ENCODE results near the gene TMOD2.
A peak's percentile ranks its signal among the peaks of the same experiment; 100 is the strongest.

The TMOD2 gene

GRCh38 chr15:51803965-51804364 is 52.6 kb downstream of the TMOD2 start:
- Mint-ChIP-seq H3K27me3 (no peaks in the 10 kb centered on the region), H3K4me3 (no peak overlapping the region), H3K4me1 (ENCODE audit: low read depth) (no peaks in the 10 kb centered on the region), H3K27ac (no peak overlapping the region), H3K36me3 (ENCODE audit: low read depth) (peaks cover 17% of the 10 kb centered on the region), H3K9me3 (no peaks in the 10 kb centered on the region)

GRCh38 chr15:51806123-51806522 is 54.7 kb downstream of the TMOD2 start:
- Mint-ChIP-seq H3K9me3 (no peaks in the 10 kb centered on the region), H3K27ac (no peak overlapping the region), H3K4me3 (no peak overlapping the region), H3K27me3 (no peaks in the 10 kb centered on the region), H3K4me1 (ENCODE audit: low read depth) (no peaks in the 10 kb centered on the region), H3K36me3 (ENCODE audit: low read depth) (peaks cover 14% of the 10 kb centered on the region)

GRCh38 chr15:51809457-51809856 is 58.1 kb downstream of the TMOD2 start:
- Mint-ChIP-seq H3K36me3 (ENCODE audit: low read depth) (peaks cover 14% of the 10 kb centered on the region), H3K4me3 (no peak overlapping the region), H3K4me1 (ENCODE audit: low read depth) (no peaks in the 10 kb centered on the region), H3K27ac (no peak overlapping the region), H3K9me3 (no peaks in the 10 kb centered on the region), H3K27me3 (no peaks in the 10 kb centered on the region)

GRCh38 chr15:51812598-51812997 is 61.2 kb downstream of the TMOD2 start:
- Mint-ChIP-seq H3K4me1 (ENCODE audit: low read depth) (no peaks in the 10 kb centered on the region), H3K27me3 (no peaks in the 10 kb centered on the region), H3K4me3 (no peak overlapping the region), H3K27ac (no peak overlapping the region), H3K36me3 (ENCODE audit: low read depth) (peaks cover 5% of the 10 kb centered on the region), H3K9me3 (no peaks in the 10 kb centered on the region)

GRCh38 chr15:51814606-51815005 is 63.2 kb downstream of the TMOD2 start:
- Mint-ChIP-seq H3K27me3 (no peaks in the 10 kb centered on the region), H3K4me1 (ENCODE audit: low read depth) (no peaks in the 10 kb centered on the region), H3K27ac (no peak overlapping the region), H3K36me3 (ENCODE audit: low read depth) (peaks cover under 1% of the 10 kb centered on the region), H3K9me3 (peaks cover 2% of the 10 kb centered on the region), H3K4me3 (no peak overlapping the region)

- H3K9me3 Mint-ChIP-seq: peaks cover 19% of the 10 kb centered on the region
- no peak overlapping the region for H3K4me3 Mint-ChIP-seq
- H3K27ac Mint-ChIP-seq: no peak overlapping the region
- H3K4me1 Mint-ChIP-seq (ENCODE audit: low read depth): no peaks in the 10 kb centered on the region
- H3K36me3 Mint-ChIP-seq (ENCODE audit: low read depth): peaks cover 14% of the 10 kb centered on the region
- no peaks in the 10 kb centered on the region for H3K27me3 Mint-ChIP-seq
Measured at GRCh38 chr15:51816611-51817010, 65.2 kb downstream of the TMOD2 start.

- peaks cover 14% of the 10 kb centered on the region for H3K36me3 Mint-ChIP-seq (ENCODE audit: low read depth)
- H3K4me3 Mint-ChIP-seq: no peak overlapping the region
- H3K27ac Mint-ChIP-seq: no peak overlapping the region
- H3K4me1 Mint-ChIP-seq (ENCODE audit: low read depth): no peaks in the 10 kb centered on the region
- no peaks in the 10 kb centered on the region for H3K27me3 Mint-ChIP-seq
- H3K9me3 Mint-ChIP-seq: peaks cover 19% of the 10 kb centered on the region
Measured at GRCh38 chr15:51818150-51818549, 66.8 kb downstream of the TMOD2 start.

GRCh38 chr15:51825698-51826097 is 74.3 kb downstream of the TMOD2 start:
- H3K4me3 Mint-ChIP-seq: no peak overlapping the region
- H3K36me3 Mint-ChIP-seq (ENCODE audit: low read depth): peaks cover 5% of the 10 kb centered on the region
- no peaks in the 10 kb centered on the region for H3K27me3 Mint-ChIP-seq
- H3K27ac Mint-ChIP-seq: no peak overlapping the region
- peaks cover 2% of the 10 kb centered on the region for H3K4me1 Mint-ChIP-seq (ENCODE audit: low read depth)
- peaks cover 6% of the 10 kb centered on the region for H3K9me3 Mint-ChIP-seq

- no peaks in the 10 kb centered on the region for H3K36me3 Mint-ChIP-seq (ENCODE audit: low read depth)
- peak overlapping the region; percentile 90 for H3K4me3 Mint-ChIP-seq
- H3K9me3 Mint-ChIP-seq: no peaks in the 10 kb centered on the region
- peak overlapping the region; percentile 85 for H3K27ac Mint-ChIP-seq
- H3K27me3 Mint-ChIP-seq: no peaks in the 10 kb centered on the region
- peaks cover 32% of the 10 kb centered on the region for H3K4me1 Mint-ChIP-seq (ENCODE audit: low read depth)
Measured at GRCh38 chr15:51828621-51829375, 77.4 kb downstream of the TMOD2 start.

- Mint-ChIP-seq H3K27ac (peak within 1 kb of the TSS; percentile 85), H3K4me1 (ENCODE audit: low read depth) (peaks cover 40% of the 10 kb centered on the region), H3K4me3 (peak within 1 kb of the TSS; percentile 90), H3K36me3 (ENCODE audit: low read depth) (no peaks in the 10 kb centered on the region), H3K27me3 (no peaks in the 10 kb centered on the region), H3K9me3 (no peaks in the 10 kb centered on the region)
Measured at GRCh38 chr15:51829376-51830275, 78.2 kb downstream of the TMOD2 start, which contains the start of gene TMOD3. TMOD3 (plus strand) TSS chr15:51829653; CDS start chr15:51862885, 33,232 bp downstream.

- H3K27ac Mint-ChIP-seq: peak overlapping the region; percentile 81
- H3K4me1 Mint-ChIP-seq (ENCODE audit: low read depth): peaks cover 47% of the 10 kb centered on the region
- H3K27me3 Mint-ChIP-seq: no peaks in the 10 kb centered on the region
- peak overlapping the region; percentile 90 for H3K4me3 Mint-ChIP-seq
- no peaks in the 10 kb centered on the region for H3K9me3 Mint-ChIP-seq
- no peaks in the 10 kb centered on the region for H3K36me3 Mint-ChIP-seq (ENCODE audit: low read depth)
Measured at GRCh38 chr15:51830276-51830806, 78.9 kb downstream of the TMOD2 start.

- H3K4me3 Mint-ChIP-seq: peak overlapping the region; percentile 28
- H3K27me3 Mint-ChIP-seq: no peaks in the 10 kb centered on the region
- peak overlapping the region; percentile 5 for H3K27ac Mint-ChIP-seq
- peaks cover 80% of the 10 kb centered on the region for H3K4me1 Mint-ChIP-seq (ENCODE audit: low read depth)
- H3K36me3 Mint-ChIP-seq (ENCODE audit: low read depth): no peaks in the 10 kb centered on the region
- no peaks in the 10 kb centered on the region for H3K9me3 Mint-ChIP-seq
Measured at GRCh38 chr15:51833772-51834171, 82.4 kb downstream of the TMOD2 start.

GRCh38 chr15:51837792-51838251 is 86.4 kb downstream of the TMOD2 start:
- Mint-ChIP-seq H3K4me3 (peak overlapping the region; percentile 31), H3K9me3 (no peaks in the 10 kb centered on the region), H3K27me3 (no peaks in the 10 kb centered on the region), H3K4me1 (ENCODE audit: low read depth) (peaks cover 95% of the 10 kb centered on the region), H3K36me3 (ENCODE audit: low read depth) (no peaks in the 10 kb centered on the region), H3K27ac (peak overlapping the region; percentile 60)

- H3K9me3 Mint-ChIP-seq: no peaks in the 10 kb centered on the region
- no peaks in the 10 kb centered on the region for H3K36me3 Mint-ChIP-seq (ENCODE audit: low read depth)
- H3K4me1 Mint-ChIP-seq (ENCODE audit: low read depth): peaks cover 95% of the 10 kb centered on the region
- no peak overlapping the region for H3K27ac Mint-ChIP-seq
- peak overlapping the region; percentile 31 for H3K4me3 Mint-ChIP-seq
- H3K27me3 Mint-ChIP-seq: no peaks in the 10 kb centered on the region
Measured at GRCh38 chr15:51838270-51838669, 86.9 kb downstream of the TMOD2 start.

GRCh38 chr15:51840692-51841091 is 89.3 kb downstream of the TMOD2 start:
- H3K36me3 Mint-ChIP-seq (ENCODE audit: low read depth): no peaks in the 10 kb centered on the region
- peaks cover 90% of the 10 kb centered on the region for H3K4me1 Mint-ChIP-seq (ENCODE audit: low read depth)
- H3K4me3 Mint-ChIP-seq: no peak overlapping the region
- H3K27me3 Mint-ChIP-seq: no peaks in the 10 kb centered on the region
- H3K9me3 Mint-ChIP-seq: no peaks in the 10 kb centered on the region
- H3K27ac Mint-ChIP-seq: no peak overlapping the region
